Measurements from ENCODE around the gene MEX3C.

Gene MEX3C

GRCh38 chr18:51197661-51198424 lies at the start of gene MEX3C:
TSS of gene MEX3C (minus strand) at chr18:51197681. CDS start at chr18:51197320, 361 bp downstream.
- FAIRE-seq: peak; percentile 69
- peak; percentile 93 for DNase-seq (ENCODE audit: low spot score)

GRCh38 chr18:51241226-51241625 lies 43.7 kb upstream of the MEX3C start:
- FAIRE-seq (no peak), DNase-seq (ENCODE audit: low spot score) (no peak)

GRCh38 chr18:51236225-51236624 lies 38.7 kb upstream of the MEX3C start:
- peak; percentile 66 for DNase-seq (ENCODE audit: low spot score)
- peak; percentile 16 for FAIRE-seq

GRCh38 chr18:51235009-51235789 lies 37.7 kb upstream of the MEX3C start:
- DNase-seq (ENCODE audit: low spot score): peak; percentile 70
- peak; percentile 55 for FAIRE-seq

GRCh38 chr18:51234117-51235008 lies 36.9 kb upstream of the MEX3C start:
- FAIRE-seq (no peak), DNase-seq (ENCODE audit: low spot score) (peak; percentile 28)

GRCh38 chr18:51229328-51229727 lies 31.8 kb upstream of the MEX3C start:
- no peak for FAIRE-seq
- DNase-seq (ENCODE audit: low spot score): no peak

- no peak for DNase-seq (ENCODE audit: low spot score)
- FAIRE-seq: no peak
Observed at GRCh38 chr18:51227660-51228059, 30.2 kb upstream of the MEX3C start.

GRCh38 chr18:51226587-51227350 lies 29.3 kb upstream of the MEX3C start:
- no peak for DNase-seq (ENCODE audit: low spot score)
- FAIRE-seq: no peak

GRCh38 chr18:51226068-51226467 lies 28.6 kb upstream of the MEX3C start:
- DNase-seq (ENCODE audit: low spot score): no peak
- FAIRE-seq: no peak

GRCh38 chr18:51212606-51213005 lies 15.1 kb upstream of the MEX3C start:
- DNase-seq (ENCODE audit: low spot score) (no peak), FAIRE-seq (no peak)

- peak; percentile 21 for DNase-seq (ENCODE audit: low spot score)
- FAIRE-seq: no peak
Observed at GRCh38 chr18:51211552-51211951, 14.1 kb upstream of the MEX3C start.

- FAIRE-seq: no peak
- no peak for DNase-seq (ENCODE audit: low spot score)
Observed at GRCh38 chr18:51196811-51197660, 445 bp downstream of the MEX3C start.

GRCh38 chr18:51196118-51196810 lies 1.2 kb downstream of the MEX3C start:
- FAIRE-seq: no peak
- DNase-seq (ENCODE audit: low spot score): no peak

- FAIRE-seq (peak; percentile 20), DNase-seq (ENCODE audit: low spot score) (peak; percentile 35)
Observed at GRCh38 chr18:51195451-51196117, 1.9 kb downstream of the MEX3C start.

GRCh38 chr18:51195086-51195450 lies 2.4 kb downstream of the MEX3C start:
- no peak for FAIRE-seq

GRCh38 chr18:51194604-51195003 lies 2.9 kb downstream of the MEX3C start:
- no peak for FAIRE-seq
- DNase-seq (ENCODE audit: low spot score): no peak

More at GRCh38 chr18:51195086-51195450, 2.4 kb downstream of the MEX3C start:
- no peak for DNase-seq (ENCODE audit: low spot score)

- DNase-seq (ENCODE audit: low spot score): no peak
- FAIRE-seq: no peak
Observed at GRCh38 chr18:51193621-51194287, 3.7 kb downstream of the MEX3C start.

- DNase-seq (ENCODE audit: low spot score) (no peak), FAIRE-seq (no peak)
Observed at GRCh38 chr18:51192696-51193095, 4.8 kb downstream of the MEX3C start.

All from RCC 7860 (cell line).